ENCODE data around the gene SNAI3.
"Not testable (repeated sequence)": the region's sequence is repeated elsewhere in the genome, so short reads cannot be mapped to it uniquely, and the experiment has no call there.

SNAI3 gene

GRCh38 chr16:88681709-88682451, 4.4 kb downstream of the SNAI3 start:
- Mint-ChIP-seq H3K9me3 (no peaks in the 10 kb centered on the region), H3K36me3 (ENCODE audit: low read depth) (no peaks in the 10 kb centered on the region), H3K27ac (peak overlapping the region; percentile 88), H3K27me3 (no peaks in the 10 kb centered on the region), H3K4me1 (peaks cover 37% of the 10 kb centered on the region), H3K4me3 (peak overlapping the region; percentile 61)
- ATAC-seq (peak; percentile 60), DNase-seq (peak; percentile 73)

DNA sequence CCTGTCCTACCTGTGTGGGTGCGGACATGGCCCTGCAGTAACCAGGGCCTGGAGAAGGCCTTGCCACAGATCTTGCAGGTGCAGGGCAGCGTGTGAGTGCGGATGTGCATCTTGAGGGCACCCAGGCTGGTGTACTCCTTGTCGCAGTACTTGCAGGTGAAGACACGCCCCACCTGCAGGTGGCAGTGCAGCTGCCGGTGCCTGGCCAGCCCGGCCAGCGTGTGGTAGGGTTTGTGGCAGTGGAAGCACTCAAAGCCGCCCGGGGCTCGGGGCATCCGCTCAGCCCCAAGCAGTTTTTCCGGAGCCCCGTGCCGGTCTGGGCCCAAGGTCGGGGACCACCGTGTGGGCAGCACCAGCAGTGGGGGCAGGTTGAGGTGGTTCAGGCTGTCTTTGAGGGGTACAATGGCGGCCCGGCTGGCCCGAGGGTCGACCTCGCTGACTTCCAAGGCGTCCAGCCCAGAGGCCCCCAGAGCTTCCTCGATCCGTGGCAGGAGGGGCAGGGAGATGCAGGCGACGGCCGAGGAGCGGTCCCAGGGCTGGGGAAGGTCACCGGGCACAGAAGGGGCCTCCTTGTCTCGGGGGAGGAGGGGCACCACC, 5.1 kb downstream of the SNAI3 start:
- no peaks in the 10 kb centered on the region for H3K9me3 Mint-ChIP-seq
- peak overlapping the region; percentile 61 for H3K4me3 Mint-ChIP-seq
- no peaks in the 10 kb centered on the region for H3K27me3 Mint-ChIP-seq
- no peak for ATAC-seq
- H3K36me3 Mint-ChIP-seq (ENCODE audit: low read depth), result no peaks in the 10 kb centered on the region
- H3K27ac Mint-ChIP-seq, result peak overlapping the region; percentile 88
- peak; percentile 60 for DNase-seq
- H3K4me1 Mint-ChIP-seq, result peaks cover 36% of the 10 kb centered on the region

DNA sequence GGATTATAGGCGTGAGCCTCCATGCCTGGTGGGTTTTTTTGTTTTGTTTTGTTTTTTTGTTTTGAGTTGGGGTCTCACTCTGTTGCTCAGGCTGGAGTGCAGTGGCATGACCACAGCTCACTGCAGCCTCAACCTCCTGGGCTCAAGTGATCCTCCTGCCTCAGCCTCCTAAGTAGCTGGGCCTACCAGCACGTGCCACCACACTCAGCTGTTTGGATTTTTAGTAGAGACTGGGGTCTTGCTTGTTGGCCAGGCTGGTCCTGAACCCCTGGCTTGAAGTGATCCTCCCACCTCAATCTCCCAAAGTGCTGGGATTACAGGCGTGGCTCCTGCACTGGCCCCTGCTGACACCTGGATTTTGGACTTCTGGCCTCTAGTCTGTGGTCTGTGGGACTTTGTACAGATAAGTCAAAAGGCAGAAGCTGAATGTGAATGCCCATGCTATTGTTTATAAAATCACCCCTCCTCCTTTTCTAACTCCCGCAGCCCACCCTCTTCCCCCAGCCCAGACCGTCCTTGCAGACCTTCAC, 5.7 kb downstream of the SNAI3 start:
- no peak for ATAC-seq
- Mint-ChIP-seq H3K4me1 (peaks cover 36% of the 10 kb centered on the region), H3K36me3 (ENCODE audit: low read depth) (no peaks in the 10 kb centered on the region), H3K27me3 (no peaks in the 10 kb centered on the region), H3K27ac (peak overlapping the region; percentile 88), H3K4me3 (no peak overlapping the region), H3K9me3 (no peaks in the 10 kb centered on the region)
- no peak for DNase-seq

- ATAC-seq (no peak), DNase-seq (no peak)
- Mint-ChIP-seq H3K4me3 (no peak overlapping the region), H3K4me1 (peaks cover 21% of the 10 kb centered on the region), H3K36me3 (ENCODE audit: low read depth) (no peaks in the 10 kb centered on the region), H3K27me3 (no peaks in the 10 kb centered on the region), H3K9me3 (no peaks in the 10 kb centered on the region), H3K27ac (no peak overlapping the region)
These were observed 7.9 kb downstream of the SNAI3 start for GRCh38 chr16:88678224-88678979.

GRCh38 chr16:88677721-88678120, 8.6 kb downstream of the SNAI3 start:
- Mint-ChIP-seq H3K4me3 (no peak overlapping the region), H3K4me1 (peaks cover 19% of the 10 kb centered on the region), H3K36me3 (ENCODE audit: low read depth) (no peaks in the 10 kb centered on the region), H3K27ac (no peak overlapping the region), H3K27me3 (no peaks in the 10 kb centered on the region), H3K9me3 (no peaks in the 10 kb centered on the region)
- ATAC-seq (no peak), DNase-seq (no peak)

DNA sequence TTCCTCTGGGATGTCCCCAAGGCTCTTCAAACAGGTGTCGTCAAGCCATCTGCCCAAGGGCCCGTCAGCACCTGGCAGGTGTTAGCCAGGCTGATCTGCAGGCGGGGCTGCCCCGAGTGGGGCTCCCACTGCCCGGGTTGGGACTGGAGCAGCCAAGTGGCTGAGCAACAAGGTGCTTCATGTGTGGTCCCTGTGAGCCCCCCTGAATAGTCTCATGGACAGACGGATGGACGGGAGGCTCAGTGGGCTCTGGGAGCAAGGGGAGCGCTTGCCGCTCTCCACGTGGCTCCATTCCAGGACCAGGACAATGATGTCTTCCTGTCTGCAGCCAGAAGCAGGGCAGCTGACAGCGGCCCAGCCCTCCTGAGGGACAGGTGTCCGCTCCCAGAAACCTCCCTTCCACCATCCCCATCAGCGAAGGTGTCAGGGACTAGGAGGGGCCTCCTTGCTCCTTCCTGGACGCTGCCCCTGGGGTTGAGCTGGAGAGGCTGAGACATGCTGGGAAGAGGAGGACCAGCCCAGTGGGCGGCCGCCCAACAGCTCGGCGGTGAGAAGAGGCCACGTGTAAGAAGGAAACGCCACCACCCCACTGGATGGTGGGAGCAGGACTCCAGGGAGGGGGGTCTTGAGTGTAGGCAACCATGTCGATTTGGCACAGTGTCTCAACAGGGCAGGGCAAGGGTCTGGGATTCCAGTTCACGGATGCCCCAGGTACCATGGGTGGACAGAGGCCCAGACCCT, 9.6 kb downstream of the SNAI3 start:
- no peaks in the 10 kb centered on the region for H3K36me3 Mint-ChIP-seq (ENCODE audit: low read depth)
- H3K4me3 Mint-ChIP-seq, result no peak overlapping the region
- ATAC-seq (no peak), DNase-seq (no peak)
- H3K27ac Mint-ChIP-seq, result no peak overlapping the region
- H3K27me3 Mint-ChIP-seq, result no peaks in the 10 kb centered on the region
- H3K4me1 Mint-ChIP-seq, result peaks cover 10% of the 10 kb centered on the region
- H3K9me3 Mint-ChIP-seq, result no peaks in the 10 kb centered on the region

DNA sequence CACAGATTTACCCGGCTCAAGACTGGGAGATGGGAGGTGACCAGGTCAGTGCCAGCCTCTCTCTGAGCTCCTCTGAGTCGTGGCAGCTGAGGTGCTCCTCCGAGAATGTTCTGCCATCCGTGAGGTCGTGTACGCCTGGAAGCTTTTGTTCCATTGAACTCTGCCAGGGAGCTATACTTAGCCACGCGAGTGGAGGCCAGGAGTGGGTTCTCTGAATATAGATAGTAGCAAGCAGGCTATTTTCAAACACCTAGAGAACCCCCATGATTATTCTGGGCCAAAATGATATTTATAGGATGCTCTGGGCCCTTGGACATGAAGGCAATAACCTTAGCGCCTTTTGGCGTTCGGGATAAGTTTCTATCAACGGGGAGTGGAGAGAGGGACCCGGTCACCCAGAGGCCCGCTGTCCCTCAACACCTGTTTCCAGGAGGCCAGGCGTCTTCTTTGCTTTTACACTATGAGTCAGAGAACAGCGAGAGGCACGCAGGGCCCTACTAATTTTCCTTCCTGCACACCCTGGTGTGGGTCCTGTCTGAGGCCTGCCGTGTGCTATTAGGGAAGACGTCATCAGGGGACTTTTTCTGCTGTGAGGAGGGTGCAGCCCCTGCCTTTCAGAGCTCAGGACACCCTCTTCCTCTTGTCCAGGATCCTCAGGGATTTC, 12.5 kb downstream of the SNAI3 start:
- ATAC-seq (no peak), DNase-seq (no peak)
- H3K4me1 Mint-ChIP-seq, result no peaks in the 10 kb centered on the region
- H3K27ac Mint-ChIP-seq, result no peak overlapping the region
- no peak overlapping the region for H3K4me3 Mint-ChIP-seq
- no peaks in the 10 kb centered on the region for H3K27me3 Mint-ChIP-seq
- H3K36me3 Mint-ChIP-seq (ENCODE audit: low read depth), result no peaks in the 10 kb centered on the region
- no peaks in the 10 kb centered on the region for H3K9me3 Mint-ChIP-seq

DNA sequence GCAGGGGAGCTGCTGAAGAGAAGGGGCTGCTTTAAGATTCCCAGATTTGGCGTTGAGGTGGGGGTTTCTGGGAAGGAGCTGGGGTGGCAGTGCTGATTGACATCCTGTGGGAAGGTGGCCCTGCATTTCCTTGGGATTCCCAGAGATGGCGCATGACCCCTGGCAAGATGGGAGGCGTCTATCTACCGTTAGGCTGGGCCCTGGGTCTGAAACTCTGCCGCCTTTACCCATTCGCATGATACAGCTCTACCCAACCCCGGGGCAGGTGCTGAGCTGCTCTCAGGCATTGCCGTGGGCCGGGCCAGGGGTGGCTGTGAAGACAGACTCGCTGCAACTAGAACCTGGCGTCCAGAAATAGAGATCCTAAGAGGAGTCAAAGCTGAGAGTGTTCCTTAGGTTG, 13.5 kb downstream of the SNAI3 start:
- ATAC-seq, result no peak
- Mint-ChIP-seq H3K27me3 (no peaks in the 10 kb centered on the region), H3K4me3 (no peak overlapping the region), H3K36me3 (ENCODE audit: low read depth) (peaks cover 5% of the 10 kb centered on the region), H3K27ac (no peak overlapping the region), H3K4me1 (no peaks in the 10 kb centered on the region), H3K9me3 (no peaks in the 10 kb centered on the region)
- DNase-seq, result no peak

- DNase-seq, result no peak
- no peak overlapping the region for H3K27ac Mint-ChIP-seq
- H3K4me3 Mint-ChIP-seq, result no peak overlapping the region
These were observed 14.5 kb downstream of the SNAI3 start for GRCh38 chr16:88671806-88672205.

DNA sequence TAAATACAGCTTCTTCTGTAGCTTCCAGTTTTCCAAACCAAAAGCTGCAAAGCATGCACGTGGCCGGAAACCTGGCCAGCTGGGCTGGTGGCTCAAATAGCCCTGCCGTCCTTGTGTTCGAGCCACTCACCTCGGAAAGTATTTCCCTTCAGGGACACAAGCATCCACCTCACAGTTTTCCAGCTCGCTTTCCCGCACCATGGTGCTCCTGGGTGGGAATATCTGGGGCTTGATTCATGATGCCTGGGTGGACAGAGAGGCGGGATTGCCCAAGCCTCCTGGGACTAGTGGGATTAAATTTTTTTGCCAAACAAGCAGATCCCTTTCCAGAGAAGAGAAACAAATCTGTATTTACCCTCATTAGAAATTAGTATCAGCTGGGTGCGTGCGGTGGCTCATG, 16.3 kb downstream of the SNAI3 start:
- H3K36me3 Mint-ChIP-seq (ENCODE audit: low read depth), result peaks cover 7% of the 10 kb centered on the region
- no peak for DNase-seq
- no peaks in the 10 kb centered on the region for H3K4me1 Mint-ChIP-seq
- H3K27me3 Mint-ChIP-seq, result no peaks in the 10 kb centered on the region
- ATAC-seq, result no peak
- no peak overlapping the region for H3K4me3 Mint-ChIP-seq
- no peak overlapping the region for H3K27ac Mint-ChIP-seq
- H3K9me3 Mint-ChIP-seq, result no peaks in the 10 kb centered on the region

More at GRCh38 chr16:88671806-88672205, 14.5 kb downstream of the SNAI3 start:
- no peaks in the 10 kb centered on the region for H3K4me1 Mint-ChIP-seq
- no peak for ATAC-seq
- H3K27me3 Mint-ChIP-seq, result no peaks in the 10 kb centered on the region
- H3K36me3 Mint-ChIP-seq (ENCODE audit: low read depth), result peaks cover 7% of the 10 kb centered on the region
- no peaks in the 10 kb centered on the region for H3K9me3 Mint-ChIP-seq

GRCh38 chr16:88669493-88669892, 16.8 kb downstream of the SNAI3 start:
- H3K9me3 Mint-ChIP-seq; H3K27me3 Mint-ChIP-seq; ATAC-seq; H3K4me3 Mint-ChIP-seq; H3K27ac Mint-ChIP-seq; H3K4me1 Mint-ChIP-seq; DNase-seq; H3K36me3 Mint-ChIP-seq (ENCODE audit: low read depth): not testable (repeated sequence)

DNA sequence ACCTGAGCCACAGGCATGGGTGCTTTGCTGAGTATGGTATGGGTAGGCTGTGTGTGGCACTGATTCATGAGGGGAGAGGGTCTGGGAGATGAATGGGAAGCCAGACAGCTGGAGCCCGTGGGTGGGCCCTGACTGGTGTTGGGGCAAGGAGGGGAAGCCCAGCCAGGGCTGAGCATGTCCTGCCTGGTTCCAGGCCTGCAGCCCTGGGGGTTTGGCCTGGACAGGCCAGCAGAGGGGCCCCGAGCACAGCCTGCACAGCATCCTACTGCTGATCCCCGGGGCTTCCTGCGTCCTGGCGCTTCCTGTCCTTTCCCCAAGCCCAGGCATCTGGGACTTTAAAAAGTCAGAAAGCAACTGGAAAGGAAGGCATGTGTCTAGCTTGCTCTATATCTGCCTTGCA, 18.8 kb downstream of the SNAI3 start:
- DNase-seq, result no peak
- Mint-ChIP-seq H3K9me3 (no peaks in the 10 kb centered on the region), H3K4me1 (peaks cover 6% of the 10 kb centered on the region), H3K36me3 (ENCODE audit: low read depth) (peaks cover 7% of the 10 kb centered on the region), H3K4me3 (no peak overlapping the region), H3K27ac (no peak overlapping the region), H3K27me3 (no peaks in the 10 kb centered on the region)
- no peak for ATAC-seq

GRCh38 chr16:88665570-88665969, 20.7 kb downstream of the SNAI3 start:
- no peak for ATAC-seq
- Mint-ChIP-seq H3K27ac (no peak overlapping the region), H3K4me1 (peaks cover 17% of the 10 kb centered on the region), H3K36me3 (ENCODE audit: low read depth) (peaks cover 7% of the 10 kb centered on the region), H3K27me3 (no peaks in the 10 kb centered on the region), H3K4me3 (no peak overlapping the region), H3K9me3 (no peaks in the 10 kb centered on the region)
- no peak for DNase-seq

DNA sequence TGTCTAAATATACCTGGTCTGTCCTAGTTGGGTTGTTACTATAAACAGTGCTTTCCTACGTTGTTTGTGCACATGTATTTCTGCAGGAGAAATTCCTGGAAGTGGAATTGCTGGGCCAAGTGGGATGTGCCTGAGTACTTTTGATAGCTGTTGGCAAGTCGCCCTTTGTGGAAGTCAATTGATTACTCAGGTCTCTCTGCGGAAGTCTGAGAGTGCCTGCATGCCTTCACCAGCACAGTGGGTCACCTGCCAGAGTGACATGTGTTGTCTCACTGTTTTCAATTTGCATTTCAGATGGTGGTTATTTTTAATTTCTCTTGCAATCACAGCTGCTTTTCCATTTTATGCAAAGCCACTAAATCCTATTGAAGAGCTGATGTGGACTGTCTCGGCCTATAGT, 21.2 kb downstream of the SNAI3 start:
- H3K4me1 Mint-ChIP-seq, result peaks cover 17% of the 10 kb centered on the region
- H3K9me3 Mint-ChIP-seq, result no peaks in the 10 kb centered on the region
- H3K27ac Mint-ChIP-seq, result no peak overlapping the region
- DNase-seq, result no peak
- peak overlapping the region; percentile 48 for H3K4me3 Mint-ChIP-seq
- ATAC-seq, result no peak
- peaks cover 7% of the 10 kb centered on the region for H3K36me3 Mint-ChIP-seq (ENCODE audit: low read depth)
- H3K27me3 Mint-ChIP-seq, result no peaks in the 10 kb centered on the region
